Keratinocyte (primary cell): ENCODE data around the gene SLC35A5. TPM values are rescaled to one million over a fixed set of nuclear protein-coding genes. Genes with fewer than 3 reads are reported as not detected.

Experiments used
- DNase-seq: peaks from one replicate; pipeline ENCODE4 v3.0.0-alpha.2; 2011; ENCODE audit warnings: low read depth, missing footprints, low spot score
- FAIRE-seq: peaks from 2 replicates; lab custom pipeline; 2011; peaks lifted over from hg19 to GRCh38; lab: Jason Lieb, UNC
- H2AFZ ChIP-seq: 2 replicates; pipeline ENCODE4 v1.6.0; 2012; ENCODE audit warnings: low read length, control low read depth, inconsistent platforms; ENCODE audit not compliant: control insufficient read depth
- H3K27ac ChIP-seq: 2 replicates; pipeline ENCODE4 v1.5.1; 2011; ENCODE audit warnings: low read length; ENCODE audit not compliant: control insufficient read depth, insufficient read depth
- H3K27me3 ChIP-seq: 3 replicates; pipeline ENCODE4 v1.6.0; 2011; ENCODE audit warnings: low read length; ENCODE audit not compliant: control insufficient read depth, insufficient read depth; ENCODE audit errors: extremely low read depth
- H3K36me3 ChIP-seq, 2 experiments: 2 replicates in 1 of 2; 3 replicates in 1 of 2; pipeline ENCODE4 v1.5.1; 2011; ENCODE audit warnings: low read length in 2 of 2, mild to moderate bottlenecking in 1 of 2; ENCODE audit not compliant: control insufficient read depth in 2 of 2, insufficient read depth in 2 of 2; ENCODE audit errors: extremely low read depth in 1 of 2
- H3K4me1 ChIP-seq: 3 replicates; pipeline ENCODE4 v1.5.1; 2011; ENCODE audit warnings: low read length; ENCODE audit not compliant: control insufficient read depth, insufficient read depth; ENCODE audit errors: extremely low read depth
- H3K4me2 ChIP-seq: 3 replicates; pipeline ENCODE4 v1.6.0; 2011; ENCODE audit warnings: low read depth, low read length; ENCODE audit not compliant: control insufficient read depth, insufficient read depth; ENCODE audit errors: extremely low read depth
- H3K4me3 ChIP-seq, 3 experiments: fragments of 200-600 bp in 1 of 3; sonication (generic) in 1 of 3; 2 replicates in 2 of 3; 3 replicates in 1 of 3; pipeline ENCODE4 v1.5.1; 2011 to 2016; ENCODE audit warnings: low read length in 3 of 3, mild to moderate bottlenecking in 3 of 3, control low read depth in 2 of 3, inconsistent platforms in 1 of 3, low read depth in 1 of 3, mixed read lengths in 1 of 3, mixed run types in 1 of 3, moderate library complexity in 1 of 3; ENCODE audit not compliant: control insufficient read depth in 2 of 3, insufficient read depth in 2 of 3; ENCODE audit errors: extremely low read depth in 1 of 3
- H3K79me2 ChIP-seq: 2 replicates; pipeline ENCODE4 v1.6.0; 2012; ENCODE audit warnings: low read length; ENCODE audit not compliant: control insufficient read depth, insufficient read depth
- H3K9ac ChIP-seq: 3 replicates; pipeline ENCODE4 v1.6.0; 2011; ENCODE audit warnings: low read length; ENCODE audit not compliant: control insufficient read depth, insufficient read depth; ENCODE audit errors: extremely low read depth
- H3K9me1 ChIP-seq: 3 replicates; pipeline ENCODE4 v1.6.0; 2011; ENCODE audit warnings: low read length; ENCODE audit not compliant: control insufficient read depth, insufficient read depth; ENCODE audit errors: extremely low read depth
- H3K9me3 ChIP-seq: 2 replicates; pipeline ENCODE4 v1.5.1; 2012; ENCODE audit warnings: low read depth, low read length; ENCODE audit not compliant: control insufficient read depth
- H4K20me1 ChIP-seq: 3 replicates; pipeline ENCODE4 v1.6.0; 2011; ENCODE audit warnings: low read length; ENCODE audit not compliant: control insufficient read depth, insufficient read depth; ENCODE audit errors: extremely low read depth
- EZH2 ChIP-seq: IDR thresholded peaks from one replicate; pipeline ENCODE4 v1.6.1; 2012; ENCODE audit warnings: inconsistent platforms, mild to moderate bottlenecking, low read length, moderate library complexity
- dilution Hi-C: fragments of 300-500 bp; cut with MboI; formaldehyde crosslinking; loops from one replicate; pipeline ENCODE4 v1.7.0; 2020; ENCODE audit warnings: low sequenced_read_pairs; ENCODE audit not compliant: extremely low pct_ligation_motif_present
- polyA plus RNA-seq, 5 experiments: library from polyadenylated mRNA; depleted of rRNA in 3 of 5; stranded (reverse) in 3 of 5; stranded (forward) in 1 of 5; unstranded in 1 of 5; fragments of >200 nt; gene quantifications; 1 replicate in 1 of 5; 2 replicates in 3 of 5; 3 replicates in 1 of 5; pipeline versions ENCODE4 v1.2.1 to v1.2.3, GENCODE V29; 2011 to 2012; ENCODE audit warnings: missing spikeins in 2 of 5, low read depth in 1 of 5, low replicate concordance in 1 of 5
- TF ChIP-seq, protein P1 (sequence below), 3 experiments: IDR thresholded peaks in 1 of 3; conservative IDR thresholded peaks in 1 of 3; optimal IDR thresholded peaks in 1 of 3; 2 replicates in 2 of 3; 3 replicates in 1 of 3; pipeline versions ENCODE3 to v1.5.1; 2011; ENCODE audit warnings: low read length in 3 of 3, mild to moderate bottlenecking in 3 of 3, moderate library complexity in 2 of 3, control low read depth in 1 of 3, inconsistent platforms in 1 of 3; ENCODE audit not compliant: insufficient read depth in 2 of 3; ENCODE audit errors: extremely low read depth in 1 of 3

Gene SLC35A5
- polyA plus RNA-seq, 1 donor (not counting 4 experiments of a cell fraction or from before 2014, with no cell fraction given): 31.8 TPM

DNA sequence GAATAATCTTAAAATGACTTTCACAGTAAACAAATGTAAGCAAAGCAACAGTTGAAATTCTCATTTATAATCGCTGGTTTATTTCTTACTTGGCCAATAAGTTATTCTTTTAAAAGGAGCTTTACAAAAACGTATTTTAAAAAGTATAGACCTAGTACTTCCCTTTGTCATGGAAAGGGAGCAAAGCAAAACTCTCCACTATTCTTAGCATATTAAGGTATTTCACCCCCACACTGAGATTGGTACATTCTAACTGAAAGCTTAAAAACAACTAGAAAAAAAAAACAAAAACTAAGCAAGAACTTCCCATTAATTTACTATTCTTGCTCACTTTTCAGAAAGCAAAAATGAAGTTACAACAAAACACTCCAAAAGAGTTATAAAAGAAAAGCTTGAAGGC is 1.5 kb upstream of the SLC35A5 start:
- no peaks in the 10 kb centered on the region for H3K9me3 ChIP-seq
- H3K9ac ChIP-seq: peak overlapping the region; percentile 94
- no peaks in the 10 kb centered on the region for H3K36me3 ChIP-seq
- H3K27ac ChIP-seq: peak overlapping the region; percentile 97
- dilution Hi-C loops: no loop called here
- no peak for DNase-seq
- no peak overlapping the region for H2AFZ ChIP-seq
- no peak for FAIRE-seq
- peaks cover 17% of the 10 kb centered on the region for H3K4me1 ChIP-seq
- TF ChIP-seq, protein P1, sequence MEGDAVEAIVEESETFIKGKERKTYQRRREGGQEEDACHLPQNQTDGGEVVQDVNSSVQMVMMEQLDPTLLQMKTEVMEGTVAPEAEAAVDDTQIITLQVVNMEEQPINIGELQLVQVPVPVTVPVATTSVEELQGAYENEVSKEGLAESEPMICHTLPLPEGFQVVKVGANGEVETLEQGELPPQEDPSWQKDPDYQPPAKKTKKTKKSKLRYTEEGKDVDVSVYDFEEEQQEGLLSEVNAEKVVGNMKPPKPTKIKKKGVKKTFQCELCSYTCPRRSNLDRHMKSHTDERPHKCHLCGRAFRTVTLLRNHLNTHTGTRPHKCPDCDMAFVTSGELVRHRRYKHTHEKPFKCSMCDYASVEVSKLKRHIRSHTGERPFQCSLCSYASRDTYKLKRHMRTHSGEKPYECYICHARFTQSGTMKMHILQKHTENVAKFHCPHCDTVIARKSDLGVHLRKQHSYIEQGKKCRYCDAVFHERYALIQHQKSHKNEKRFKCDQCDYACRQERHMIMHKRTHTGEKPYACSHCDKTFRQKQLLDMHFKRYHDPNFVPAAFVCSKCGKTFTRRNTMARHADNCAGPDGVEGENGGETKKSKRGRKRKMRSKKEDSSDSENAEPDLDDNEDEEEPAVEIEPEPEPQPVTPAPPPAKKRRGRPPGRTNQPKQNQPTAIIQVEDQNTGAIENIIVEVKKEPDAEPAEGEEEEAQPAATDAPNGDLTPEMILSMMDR (optimal IDR thresholded peaks at IDR 0.05 in 1 of 3, IDR thresholded peaks at IDR 0.05 in 1 of 3, conservative IDR thresholded peaks at IDR 0.05 in 1 of 3; ENCODE audit: extremely low read depth in 1 of 3, insufficient read depth in 2 of 3, low read length in 3 of 3): no peak
- TF ChIP-seq EZH2: no peak
- peak overlapping the region; percentile 86 for H3K4me2 ChIP-seq
- no peaks in the 10 kb centered on the region for H3K9me1 ChIP-seq
- peak overlapping the region; percentile 54 to 89 (median 73) for H3K4me3 ChIP-seq
- H4K20me1 ChIP-seq: no peaks in the 10 kb centered on the region
- peaks cover 50% of the 10 kb centered on the region for H3K79me2 ChIP-seq
- no peaks in the 10 kb centered on the region for H3K27me3 ChIP-seq

DNA sequence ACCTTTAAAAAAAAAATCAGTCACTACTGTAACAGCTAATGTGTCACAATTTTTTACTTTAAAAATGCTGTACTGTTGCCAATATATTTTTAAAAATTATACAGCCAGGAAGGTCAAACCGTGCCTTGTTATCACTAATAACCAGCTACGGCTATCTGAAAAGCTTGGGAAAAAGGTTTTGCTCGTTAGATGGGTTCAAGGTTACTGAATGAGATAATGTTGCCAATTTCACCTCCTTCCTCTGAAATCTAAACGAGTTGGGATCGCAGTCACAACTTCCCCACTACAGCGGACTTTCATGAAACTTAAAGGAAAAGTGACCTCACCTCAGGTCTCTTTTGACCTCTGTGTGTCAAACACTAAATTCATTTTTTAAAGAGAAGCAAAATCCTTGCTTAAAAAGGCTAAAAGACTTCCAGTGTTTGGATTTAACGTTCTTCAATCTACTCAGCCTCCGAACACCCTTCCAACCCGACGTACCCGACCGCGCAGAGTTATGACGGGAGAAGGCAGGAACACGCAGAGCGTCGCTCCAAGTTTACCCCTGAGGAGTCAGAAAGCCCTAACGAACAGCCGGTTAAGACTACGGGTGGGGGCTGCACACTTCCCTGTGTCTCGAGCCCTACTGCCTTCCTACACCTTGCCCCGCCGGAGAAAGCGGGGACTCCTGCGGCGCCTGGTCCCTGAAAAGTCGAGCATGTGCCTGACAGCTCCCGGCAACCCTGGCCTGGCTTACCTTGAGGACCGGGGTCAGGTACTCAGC is 943 bp upstream of the SLC35A5 start:
- peaks cover 44% of the 10 kb centered on the region for H3K79me2 ChIP-seq
- H3K27me3 ChIP-seq: no peaks in the 10 kb centered on the region
- dilution Hi-C loops: no loop called here

More for the DNA sequence above, 943 bp upstream of the SLC35A5 start:
- DNase-seq (no peak), FAIRE-seq (no peak)
- H3K9me3 ChIP-seq: no peaks in the 10 kb centered on the region
- peaks cover 17% of the 10 kb centered on the region for H3K4me1 ChIP-seq
- peak overlapping the region; percentile 94 for H3K9ac ChIP-seq
- H3K36me3 ChIP-seq: no peaks in the 10 kb centered on the region
- peak overlapping the region; percentile 54 to 89 (median 73) for H3K4me3 ChIP-seq
- peak overlapping the region; percentile 98 for H2AFZ ChIP-seq
- peak overlapping the region; percentile 97 for H3K27ac ChIP-seq
- no peaks in the 10 kb centered on the region for H4K20me1 ChIP-seq
- H3K4me2 ChIP-seq: peak overlapping the region; percentile 86
- no peak for TF ChIP-seq EZH2
- TF ChIP-seq, protein P1 (optimal IDR thresholded peaks at IDR 0.05 in 1 of 3, IDR thresholded peaks at IDR 0.05 in 1 of 3, conservative IDR thresholded peaks at IDR 0.05 in 1 of 3; ENCODE audit: extremely low read depth in 1 of 3, insufficient read depth in 2 of 3, low read length in 3 of 3): no peak
- H3K9me1 ChIP-seq: no peaks in the 10 kb centered on the region
